CD14-positive monocyte (primary cell): ENCODE data around the gene FBXW12. TPM values are rescaled to one million over a fixed set of nuclear protein-coding genes. Genes with fewer than 3 reads are reported as not detected.

Experiments
- DNase-seq, 3 donors: peaks; one replicate each; pipeline ENCODE4 v3.0.0-alpha.2; 2011 to 2022
- H2AFZ ChIP-seq: 2 replicates; pipeline ENCODE4 v1.6.0; 2012; ENCODE audit warnings: mild to moderate bottlenecking, low read depth, low read length, inconsistent platforms; ENCODE audit not compliant: insufficient read depth, poor library complexity, severe bottlenecking
- H3K27ac ChIP-seq, 2 donors: 1 replicate in 1 of 2; 2 replicates in 1 of 2; pipeline ENCODE4 v1.5.1; 2012 to 2013; ENCODE audit warnings: low read length in 2 of 2, control low read depth in 1 of 2, inconsistent platforms in 1 of 2, low read depth in 1 of 2, mild to moderate bottlenecking in 1 of 2
- H3K27me3 ChIP-seq, 2 donors: one replicate each; pipeline versions ENCODE4 v1.6.0 to v1.6.1; 2011 to 2013; ENCODE audit warnings: low read length in 2 of 2; ENCODE audit not compliant: control insufficient read depth in 2 of 2, insufficient read depth in 2 of 2
- H3K36me3 ChIP-seq, 2 donors: replicated peaks in 1 of 2; 1 replicate in 1 of 2; 2 replicates in 1 of 2; pipeline versions ENCODE4 v1.5.1 to v1.6.1; 2012 to 2013; ENCODE audit warnings: low read length in 2 of 2, control low read depth in 1 of 2, inconsistent platforms in 1 of 2, mild to moderate bottlenecking in 1 of 2; ENCODE audit not compliant: insufficient read depth in 2 of 2, control insufficient read depth in 1 of 2
- H3K4me1 ChIP-seq, 2 donors: 1 replicate in 1 of 2; 2 replicates in 1 of 2; pipeline versions ENCODE4 v1.5.1 to v1.6.1; 2012 to 2013; ENCODE audit warnings: low read length in 2 of 2, control low read depth in 1 of 2, inconsistent platforms in 1 of 2, mild to moderate bottlenecking in 1 of 2, moderate library complexity in 1 of 2; ENCODE audit not compliant: insufficient read depth in 2 of 2, control insufficient read depth in 1 of 2
- H3K4me2 ChIP-seq: replicated peaks from 2 replicates; pipeline ENCODE3; 2012; ENCODE audit warnings: low read length, moderate library complexity, mild to moderate bottlenecking; ENCODE audit not compliant: poor library complexity, severe bottlenecking; ENCODE audit errors: extremely low read depth
- H3K4me3 ChIP-seq, 3 experiments: fragments of 200-600 bp in 1 of 3; sonication (generic) in 1 of 3; replicated peaks in 1 of 3; 1 replicate in 2 of 3; 2 replicates in 1 of 3; pipeline ENCODE4 v1.5.1; 2011 to 2013; ENCODE audit warnings: low read length in 3 of 3, mild to moderate bottlenecking in 3 of 3, control low read depth in 2 of 3, low read depth in 2 of 3, inconsistent platforms in 1 of 3, moderate library complexity in 1 of 3
- H3K79me2 ChIP-seq: 2 replicates; pipeline ENCODE4 v1.6.0; 2012; ENCODE audit warnings: mild to moderate bottlenecking, control low read depth, inconsistent platforms, low read length, moderate library complexity; ENCODE audit not compliant: insufficient read depth
- H3K9ac ChIP-seq: 2 replicates; pipeline ENCODE4 v1.6.0; 2017; ENCODE audit warnings: low read length, mild to moderate bottlenecking; ENCODE audit not compliant: insufficient read depth, poor library complexity, severe bottlenecking
- H3K9me3 ChIP-seq, 2 donors: replicated peaks in 1 of 2; 1 replicate in 1 of 2; 2 replicates in 1 of 2; pipeline versions ENCODE4 v1.5.1 to v1.6.1; 2012 to 2013; ENCODE audit warnings: low read length in 2 of 2, control low read depth in 1 of 2; ENCODE audit not compliant: control insufficient read depth in 1 of 2, insufficient read depth in 1 of 2
- H4K20me1 ChIP-seq: 2 replicates; pipeline ENCODE4 v1.6.0; 2012; ENCODE audit warnings: mild to moderate bottlenecking, low read length, control low read depth, moderate library complexity; ENCODE audit not compliant: insufficient read depth
- H3K27ac Mint-ChIP-seq, 7 donors: one replicate each; pipeline ENCODE4 v1.8.0; 2020; ENCODE audit warnings: mild to moderate bottlenecking in 7 of 7, mixed read lengths in 7 of 7, moderate library complexity in 6 of 7, inconsistent platforms in 2 of 7
- H3K27me3 Mint-ChIP-seq, 3 donors: one replicate each; pipeline ENCODE4 v1.8.0; 2021 to 2022; ENCODE audit warnings: low read depth in 3 of 3, mild to moderate bottlenecking in 3 of 3, mixed read lengths in 3 of 3, moderate library complexity in 3 of 3, inconsistent platforms in 1 of 3
- H3K36me3 Mint-ChIP-seq, 2 donors: one replicate each; pipeline ENCODE4 v1.8.0; 2020; ENCODE audit warnings: mixed read lengths in 2 of 2, inconsistent platforms in 1 of 2, mild to moderate bottlenecking in 1 of 2
- H3K4me1 Mint-ChIP-seq: one replicate; pipeline ENCODE4 v1.8.0; 2020; ENCODE audit warnings: mild to moderate bottlenecking, mixed read lengths
- H3K4me3 Mint-ChIP-seq, 2 donors: one replicate each; pipeline ENCODE4 v1.8.0; 2020; ENCODE audit warnings: mild to moderate bottlenecking in 2 of 2, mixed read lengths in 2 of 2, moderate library complexity in 1 of 2
- H3K9me3 Mint-ChIP-seq, 7 donors: one replicate each; pipeline ENCODE4 v1.8.0; 2020 to 2022; ENCODE audit warnings: mixed read lengths in 7 of 7, mild to moderate bottlenecking in 6 of 7, moderate library complexity in 6 of 7, inconsistent platforms in 2 of 7
- CTCF ChIP-seq: fragments of 200-600 bp; IDR thresholded peaks from one replicate; pipeline ENCODE4 v1.8.0; 2022; ENCODE audit warnings: antibody characterized with exemption, mild to moderate bottlenecking
- WGBS: methylation state at CpG from one replicate; pipeline ENCODE4 v1.1.5; 2013; ENCODE audit warnings: missing lambda C conversion rate; ENCODE audit not compliant: insufficient coverage; 5-methylcytosine and 5-hydroxymethylcytosine counted together
- intact Hi-C, 2 donors: fragments of 100-400 bp; cut with micrococcal nuclease; formaldehyde crosslinking; loops; one replicate each; pipeline versions ENCODE4 v1.15.0 to v1.15.1; 2023
- polyA plus RNA-seq, 3 donors: library from polyadenylated mRNA; depleted of rRNA in 1 of 3; unstranded in 2 of 3; stranded (reverse) in 1 of 3; fragments of 300-500 nt in 2 of 3; fragments of >200 nt in 1 of 3; fragmentation: Illumina TruSeq in 2 of 3; gene quantifications; 1 replicate in 2 of 3; 2 replicates in 1 of 3; pipeline ENCODE4 v1.2.3, GENCODE V29; 2012 to 2021

Gene FBXW12
- polyA plus RNA-seq, 3 donors = not detected

- no peak overlapping the region for H3K4me2 ChIP-seq
- H3K79me2 ChIP-seq = no peaks in the 10 kb centered on the region
- no peak overlapping the region for H3K9ac ChIP-seq
- WGBS = 97% methylated on average over 17 of the region's 19 CpGs
- intact Hi-C loops = no loop called here
- no peaks in the 10 kb centered on the region for H3K36me3 ChIP-seq
- H3K27ac ChIP-seq = no peak overlapping the region
- no peak for DNase-seq
- Mint-ChIP-seq H3K4me3 (no peak overlapping the region), H3K9me3 (peaks cover 0 to under 1% (median 0%) of the 10 kb centered on the region in 7 donors), H3K27ac (no peak overlapping the region), H3K4me1 (no peaks in the 10 kb centered on the region), H3K36me3 (no peaks in the 10 kb centered on the region), H3K27me3 (peaks cover 0 to 2% (median 2%) of the 10 kb centered on the region in 3 donors)
- no peak overlapping the region for H2AFZ ChIP-seq
- H3K4me3 ChIP-seq = no peak overlapping the region
- no peak for TF ChIP-seq CTCF
- H3K27me3 ChIP-seq = no peaks in the 10 kb centered on the region
- H3K4me1 ChIP-seq = no peaks in the 10 kb centered on the region
- no peaks in the 10 kb centered on the region for H3K9me3 ChIP-seq
- H4K20me1 ChIP-seq = no peaks in the 10 kb centered on the region
These were observed 40.5 kb downstream of the FBXW12 start for GRCh38 chr3:48412375-48413001.

- no peak overlapping the region for H3K27ac Mint-ChIP-seq
- Histone ChIP-seq H3K4me2 (no peak overlapping the region), H4K20me1 (no peaks in the 10 kb centered on the region), H3K4me3 (no peak overlapping the region), H3K79me2 (no peaks in the 10 kb centered on the region), H3K27ac (no peak overlapping the region), H2AFZ (no peak overlapping the region), H3K27me3 (no peaks in the 10 kb centered on the region), H3K9ac (no peak overlapping the region), H3K9me3 (no peaks in the 10 kb centered on the region), H3K4me1 (no peaks in the 10 kb centered on the region), H3K36me3 (no peaks in the 10 kb centered on the region)
- intact Hi-C loops = no loop called here
- no peak overlapping the region for H3K4me3 Mint-ChIP-seq
- 97% methylated on average over 8 of the region's 8 CpGs for WGBS
- DNase-seq = no peak
- H3K27me3 Mint-ChIP-seq = peaks cover 0 to 3% (median 2%) of the 10 kb centered on the region in 3 donors
- no peaks in the 10 kb centered on the region for H3K4me1 Mint-ChIP-seq
- H3K36me3 Mint-ChIP-seq = no peaks in the 10 kb centered on the region
- no peak for TF ChIP-seq CTCF
- peaks cover 0 to 2% (median 0%) of the 10 kb centered on the region in 7 donors for H3K9me3 Mint-ChIP-seq
These were observed 41.1 kb downstream of the FBXW12 start for GRCh38 chr3:48413086-48413485.
